ENCODE results near the gene ABCB11. TPM values are rescaled to one million over a fixed set of nuclear protein-coding genes. Genes with fewer than 3 reads are reported as not detected.
A peak's percentile ranks its signal among the peaks of the same experiment; 100 is the strongest.

The ABCB11 gene
- total and polyA plus RNA-seq, 2 donors = 0.04 to 0.11 TPM

- H3K4me1 ChIP-seq (ENCODE audit: insufficient read depth) = no peaks in the 10 kb centered on the region
- DNase-seq (ENCODE audit: extremely low spot score) = no peak
- no peak overlapping the region for H3K27ac ChIP-seq (ENCODE audit: low read depth)
- H3K36me3 ChIP-seq (ENCODE audit: insufficient read depth) = no peaks in the 10 kb centered on the region
- WGBS = 26% methylated on average over 21 of the region's 21 CpGs
- no peak overlapping the region for H3K4me3 ChIP-seq (ENCODE audit: low read depth, low read length)
Observed at GRCh38 chr2:168912901-168913369, 118.2 kb downstream of the ABCB11 start.

GRCh38 chr2:168912466-168912865 is 118.7 kb downstream of the ABCB11 start:
- H3K36me3 ChIP-seq (ENCODE audit: insufficient read depth) = no peaks in the 10 kb centered on the region
- no peaks in the 10 kb centered on the region for H3K4me1 ChIP-seq (ENCODE audit: insufficient read depth)
- WGBS = 56% methylated on average over 6 of the region's 6 CpGs
- H3K27ac ChIP-seq (ENCODE audit: low read depth) = no peak overlapping the region
- DNase-seq (ENCODE audit: extremely low spot score) = no peak
- H3K4me3 ChIP-seq (ENCODE audit: low read depth, low read length) = no peak overlapping the region

GRCh38 chr2:168910330-168910729 is 120.8 kb downstream of the ABCB11 start:
- WGBS = 74% methylated on average over 5 of the region's 5 CpGs
- Histone ChIP-seq H3K27ac (ENCODE audit: low read depth) (no peak overlapping the region), H3K4me3 (ENCODE audit: low read depth, low read length) (no peak overlapping the region), H3K4me1 (ENCODE audit: insufficient read depth) (no peaks in the 10 kb centered on the region), H3K36me3 (ENCODE audit: insufficient read depth) (no peaks in the 10 kb centered on the region)
- DNase-seq (ENCODE audit: extremely low spot score) = no peak

- no peak for DNase-seq (ENCODE audit: extremely low spot score)
- H3K4me1 ChIP-seq (ENCODE audit: insufficient read depth) = no peaks in the 10 kb centered on the region
- H3K36me3 ChIP-seq (ENCODE audit: insufficient read depth) = no peaks in the 10 kb centered on the region
- no peak overlapping the region for H3K4me3 ChIP-seq (ENCODE audit: low read depth, low read length)
- no peak overlapping the region for H3K27ac ChIP-seq (ENCODE audit: low read depth)
- 89% methylated on average over 8 of the region's 8 CpGs for WGBS
Observed at GRCh38 chr2:168907940-168908662, 123.0 kb downstream of the ABCB11 start.

GRCh38 chr2:168904358-168904757 is 126.8 kb downstream of the ABCB11 start:
- Histone ChIP-seq H3K4me1 (ENCODE audit: insufficient read depth) (no peaks in the 10 kb centered on the region), H3K36me3 (ENCODE audit: insufficient read depth) (no peaks in the 10 kb centered on the region), H3K4me3 (ENCODE audit: low read depth, low read length) (no peak overlapping the region), H3K27ac (ENCODE audit: low read depth) (no peak overlapping the region)
- no peak for DNase-seq (ENCODE audit: extremely low spot score)
- 92% methylated on average over 3 of the region's 3 CpGs for WGBS

- WGBS = 92% methylated on average over 2 of the region's 2 CpGs
- H3K36me3 ChIP-seq (ENCODE audit: insufficient read depth) = no peaks in the 10 kb centered on the region
Observed at GRCh38 chr2:168903888-168904287, 127.2 kb downstream of the ABCB11 start.

GRCh38 chr2:168901003-168901402 is 130.1 kb downstream of the ABCB11 start, which contains the start of gene G6PC2:
TSS of gene G6PC2 (plus strand) at chr2:168901291. CDS start at chr2:168901332, 41 bp downstream.
- H3K36me3 ChIP-seq (ENCODE audit: insufficient read depth) = no peaks in the 10 kb centered on the region
- no peak within 1 kb of the TSS for H3K4me3 ChIP-seq (ENCODE audit: low read depth, low read length)
- no peak within 1 kb of the TSS for H3K27ac ChIP-seq (ENCODE audit: low read depth)
- DNase-seq (ENCODE audit: extremely low spot score) = no peak
- 59% methylated on average over 5 of the region's 5 CpGs for WGBS
- H3K4me1 ChIP-seq (ENCODE audit: insufficient read depth) = no peaks in the 10 kb centered on the region

More at GRCh38 chr2:168903888-168904287, 127.2 kb downstream of the ABCB11 start:
- no peak for DNase-seq (ENCODE audit: extremely low spot score)
- no peaks in the 10 kb centered on the region for H3K4me1 ChIP-seq (ENCODE audit: insufficient read depth)
- no peak overlapping the region for H3K27ac ChIP-seq (ENCODE audit: low read depth)
- no peak overlapping the region for H3K4me3 ChIP-seq (ENCODE audit: low read depth, low read length)

GRCh38 chr2:168897449-168897848 is 133.7 kb downstream of the ABCB11 start:
- no peaks in the 10 kb centered on the region for H3K36me3 ChIP-seq (ENCODE audit: insufficient read depth)
- no peak overlapping the region for H3K4me3 ChIP-seq (ENCODE audit: low read depth, low read length)
- H3K27ac ChIP-seq (ENCODE audit: low read depth) = no peak overlapping the region
- H3K4me1 ChIP-seq (ENCODE audit: insufficient read depth) = no peaks in the 10 kb centered on the region
- 74% methylated on average over 1 of the region's 1 CpG for WGBS
- DNase-seq (ENCODE audit: extremely low spot score) = no peak

GRCh38 chr2:168896783-168897182 is 134.3 kb downstream of the ABCB11 start:
- Histone ChIP-seq H3K27ac (ENCODE audit: low read depth) (no peak overlapping the region), H3K4me1 (ENCODE audit: insufficient read depth) (no peaks in the 10 kb centered on the region), H3K4me3 (ENCODE audit: low read depth, low read length) (no peak overlapping the region), H3K36me3 (ENCODE audit: insufficient read depth) (no peaks in the 10 kb centered on the region)
- DNase-seq (ENCODE audit: extremely low spot score) = no peak
- 63% methylated on average over 4 of the region's 4 CpGs for WGBS

- Histone ChIP-seq H3K36me3 (ENCODE audit: insufficient read depth) (no peaks in the 10 kb centered on the region), H3K4me1 (ENCODE audit: insufficient read depth) (no peaks in the 10 kb centered on the region), H3K27ac (ENCODE audit: low read depth) (no peak overlapping the region), H3K4me3 (ENCODE audit: low read depth, low read length) (no peak overlapping the region)
- DNase-seq (ENCODE audit: extremely low spot score) = no peak
Observed at GRCh38 chr2:168895771-168896170, 135.4 kb downstream of the ABCB11 start.

GRCh38 chr2:168894720-168895119 is 136.4 kb downstream of the ABCB11 start:
- H3K36me3 ChIP-seq (ENCODE audit: insufficient read depth) = no peaks in the 10 kb centered on the region
- no peak overlapping the region for H3K27ac ChIP-seq (ENCODE audit: low read depth)
- DNase-seq (ENCODE audit: extremely low spot score) = no peak
- H3K4me3 ChIP-seq (ENCODE audit: low read depth, low read length) = no peak overlapping the region
- H3K4me1 ChIP-seq (ENCODE audit: insufficient read depth) = no peaks in the 10 kb centered on the region

GRCh38 chr2:168894101-168894500 is 137.0 kb downstream of the ABCB11 start:
- Histone ChIP-seq H3K36me3 (ENCODE audit: insufficient read depth) (no peaks in the 10 kb centered on the region), H3K27ac (ENCODE audit: low read depth) (no peak overlapping the region), H3K4me1 (ENCODE audit: insufficient read depth) (no peaks in the 10 kb centered on the region), H3K4me3 (ENCODE audit: low read depth, low read length) (no peak overlapping the region)
- DNase-seq (ENCODE audit: extremely low spot score) = no peak
- WGBS = 84% methylated on average over 1 of the region's 1 CpG

- no peaks in the 10 kb centered on the region for H3K4me1 ChIP-seq (ENCODE audit: insufficient read depth)
- no peak for DNase-seq (ENCODE audit: extremely low spot score)
- H3K27ac ChIP-seq (ENCODE audit: low read depth) = no peak overlapping the region
- WGBS = 82% methylated on average over 3 of the region's 3 CpGs
- H3K4me3 ChIP-seq (ENCODE audit: low read depth, low read length) = no peak overlapping the region
- no peaks in the 10 kb centered on the region for H3K36me3 ChIP-seq (ENCODE audit: insufficient read depth)
Observed at GRCh38 chr2:168892327-168892726, 138.8 kb downstream of the ABCB11 start.

- WGBS = under 1% methylated on average over 38 of the region's 38 CpGs
- Histone ChIP-seq H3K4me1 (ENCODE audit: insufficient read depth) (no peaks in the 10 kb centered on the region), H3K27ac (ENCODE audit: low read depth) (no peak within 1 kb of the TSS), H3K4me3 (ENCODE audit: low read depth, low read length) (peak within 1 kb of the TSS; percentile 34), H3K36me3 (ENCODE audit: insufficient read depth) (no peaks in the 10 kb centered on the region)
- DNase-seq (ENCODE audit: extremely low spot score) = peak; percentile 83
Observed at GRCh38 chr2:168890006-168890782, 140.9 kb downstream of the ABCB11 start, which contains the start of gene SPC25. TSS of gene SPC25 (minus strand) at chr2:168890430. CDS start at chr2:168889519, 911 bp downstream.

Measured in urinary bladder (tissue), 4 donors.